OCI-LY1 (cell line): ENCODE measurements around the gene NR0B2.

ENCODE experiments used
- EZH2 ChIP-seq: fragments of 200-600 bp; sonication (generic), shearing (Covaris generic); IDR thresholded peaks from 2 replicates; pipeline ENCODE4 v1.8.0; 2017; ENCODE audit warnings: borderline replicate concordance, mixed run types, mild to moderate bottlenecking, antibody characterized with exemption, low read length, moderate library complexity, mixed read lengths
- TF ChIP-seq, protein P1 (sequence below): fragments of 200-600 bp; sonication (generic), shearing (Covaris generic); IDR thresholded peaks from 2 replicates; pipeline ENCODE4 v1.5.1; 2017; ENCODE audit warnings: mild to moderate bottlenecking, antibody characterized with exemption, low read length, moderate library complexity, mixed read lengths

DNA sequence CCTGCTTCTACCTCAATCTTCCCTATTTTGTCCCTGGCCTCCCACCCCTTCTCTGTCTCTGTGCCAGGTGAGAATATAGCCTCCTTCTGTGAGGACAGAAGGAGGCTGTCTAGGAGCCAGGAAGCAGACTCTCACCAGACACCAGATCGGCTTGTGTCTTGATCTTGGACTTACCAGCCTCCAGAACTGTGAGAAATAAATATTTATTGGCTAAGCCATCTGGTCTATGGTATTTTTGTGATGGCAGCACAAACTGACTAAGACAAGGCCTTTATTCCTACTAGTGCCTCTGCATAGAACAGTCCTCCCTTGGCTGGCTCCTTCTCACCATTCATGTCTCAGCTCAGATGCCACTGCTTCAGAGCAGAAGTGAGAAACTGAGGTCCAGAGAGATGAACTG is 25.5 kb downstream of the NR0B2 start:
- TF ChIP-seq, protein P1, sequence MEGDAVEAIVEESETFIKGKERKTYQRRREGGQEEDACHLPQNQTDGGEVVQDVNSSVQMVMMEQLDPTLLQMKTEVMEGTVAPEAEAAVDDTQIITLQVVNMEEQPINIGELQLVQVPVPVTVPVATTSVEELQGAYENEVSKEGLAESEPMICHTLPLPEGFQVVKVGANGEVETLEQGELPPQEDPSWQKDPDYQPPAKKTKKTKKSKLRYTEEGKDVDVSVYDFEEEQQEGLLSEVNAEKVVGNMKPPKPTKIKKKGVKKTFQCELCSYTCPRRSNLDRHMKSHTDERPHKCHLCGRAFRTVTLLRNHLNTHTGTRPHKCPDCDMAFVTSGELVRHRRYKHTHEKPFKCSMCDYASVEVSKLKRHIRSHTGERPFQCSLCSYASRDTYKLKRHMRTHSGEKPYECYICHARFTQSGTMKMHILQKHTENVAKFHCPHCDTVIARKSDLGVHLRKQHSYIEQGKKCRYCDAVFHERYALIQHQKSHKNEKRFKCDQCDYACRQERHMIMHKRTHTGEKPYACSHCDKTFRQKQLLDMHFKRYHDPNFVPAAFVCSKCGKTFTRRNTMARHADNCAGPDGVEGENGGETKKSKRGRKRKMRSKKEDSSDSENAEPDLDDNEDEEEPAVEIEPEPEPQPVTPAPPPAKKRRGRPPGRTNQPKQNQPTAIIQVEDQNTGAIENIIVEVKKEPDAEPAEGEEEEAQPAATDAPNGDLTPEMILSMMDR, result no peak
- TF ChIP-seq EZH2, result no peak
